NCI-H1694 treated with DMSO at 0.1 percent for 48 hours (cell line): ENCODE results near the gene PHACTR2.

Experiments
- DNase-seq: peaks from one replicate; lab custom pipeline; 2025; lab: John Stamatoyannopoulos, UW

Gene PHACTR2

GRCh38 chr6:143742070-143742954 lies 64.5 kb downstream of the PHACTR2 start:
- DNase-seq: no peak

- DNase-seq: no peak
Observed at GRCh38 chr6:143742955-143743255, 65.1 kb downstream of the PHACTR2 start.

- DNase-seq: no peak
Observed at GRCh38 chr6:143743301-143744166, 65.8 kb downstream of the PHACTR2 start.

- no peak for DNase-seq
Observed at GRCh38 chr6:143744551-143745165, 66.9 kb downstream of the PHACTR2 start.

- no peak for DNase-seq
Observed at GRCh38 chr6:143745166-143746133, 67.7 kb downstream of the PHACTR2 start.

GRCh38 chr6:143746202-143747119 lies 68.7 kb downstream of the PHACTR2 start:
- no peak for DNase-seq

GRCh38 chr6:143747347-143747842 lies 69.6 kb downstream of the PHACTR2 start:
- DNase-seq: no peak

- DNase-seq: no peak
Observed at GRCh38 chr6:143749891-143750290, 72.1 kb downstream of the PHACTR2 start.

- no peak for DNase-seq
Observed at GRCh38 chr6:143750877-143751276, 73.1 kb downstream of the PHACTR2 start.

- no peak for DNase-seq
Observed at GRCh38 chr6:143752459-143752858, 74.7 kb downstream of the PHACTR2 start.

GRCh38 chr6:143753678-143754077 lies 75.9 kb downstream of the PHACTR2 start:
- DNase-seq: no peak

GRCh38 chr6:143754204-143754603 lies 76.4 kb downstream of the PHACTR2 start:
- DNase-seq: no peak

- DNase-seq: no peak
Observed at GRCh38 chr6:143755301-143755744, 77.6 kb downstream of the PHACTR2 start.

GRCh38 chr6:143757346-143757832 lies 79.6 kb downstream of the PHACTR2 start:
- no peak for DNase-seq

GRCh38 chr6:143758551-143758950 lies 80.8 kb downstream of the PHACTR2 start:
- no peak for DNase-seq

GRCh38 chr6:143759666-143760065 lies 81.9 kb downstream of the PHACTR2 start:
- DNase-seq: no peak

- DNase-seq: no peak
Observed at GRCh38 chr6:143761074-143761473, 83.3 kb downstream of the PHACTR2 start.

GRCh38 chr6:143762126-143762525 lies 84.4 kb downstream of the PHACTR2 start:
- DNase-seq: no peak

- no peak for DNase-seq
Observed at GRCh38 chr6:143765422-143766184, 87.8 kb downstream of the PHACTR2 start.
